OCI-LY1 (cell line): ENCODE results near the gene RNU1-4.

Source experiments
- CTCF ChIP-seq: fragments of 200-600 bp; sonication (generic), shearing (Covaris generic); IDR thresholded peaks from 2 replicates; pipeline ENCODE4 v1.5.1; 2017; ENCODE audit warnings: mild to moderate bottlenecking, antibody characterized with exemption, low read length, moderate library complexity, mixed read lengths
- EZH2 ChIP-seq: fragments of 200-600 bp; sonication (generic), shearing (Covaris generic); IDR thresholded peaks from 2 replicates; pipeline ENCODE4 v1.8.0; 2017; ENCODE audit warnings: borderline replicate concordance, mixed run types, mild to moderate bottlenecking, antibody characterized with exemption, low read length, moderate library complexity, mixed read lengths

GRCh38 chr1:16717336-16718098 lies 22.8 kb upstream of the RNU1-4 start:
- TF ChIP-seq CTCF (no peak), EZH2 (no peak)
